AG08395 (cell line): ENCODE data around the gene AIG1.
A peak's percentile ranks its signal among the peaks of the same experiment; 100 is the strongest.

Experiments used
- DNase-seq: peaks from one replicate; pipeline ENCODE4 v3.0.0; 2012; ENCODE audit warnings: mixed read lengths, low spot score

AIG1 gene

DNA sequence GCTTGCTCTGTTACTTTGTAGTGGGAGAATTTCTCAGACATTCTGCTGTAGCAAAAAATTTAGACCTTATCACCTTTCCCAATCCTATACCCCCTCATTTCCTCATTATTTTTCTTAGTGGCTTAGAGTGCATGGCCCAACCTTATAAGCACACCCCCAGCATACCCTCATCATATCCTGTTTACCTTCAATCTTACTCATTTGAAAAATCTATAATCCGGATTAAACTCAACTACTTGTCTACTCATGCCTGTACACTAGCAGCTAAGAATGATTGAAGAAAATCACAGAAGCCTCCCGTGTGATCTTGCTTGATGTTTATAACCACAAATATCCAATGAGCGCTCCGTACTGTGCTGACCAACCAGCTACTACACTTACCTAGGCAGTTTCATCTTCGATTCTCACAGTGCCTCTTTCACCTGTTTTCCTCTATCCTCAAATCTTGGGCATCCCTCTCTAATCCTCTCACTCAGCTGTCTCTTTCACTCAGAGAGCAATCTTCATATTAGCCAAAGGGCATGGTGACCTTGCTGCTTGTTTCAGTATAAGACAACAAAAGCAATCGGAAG lies 36.6 kb downstream of the AIG1 start:
- no peak for DNase-seq

DNA sequence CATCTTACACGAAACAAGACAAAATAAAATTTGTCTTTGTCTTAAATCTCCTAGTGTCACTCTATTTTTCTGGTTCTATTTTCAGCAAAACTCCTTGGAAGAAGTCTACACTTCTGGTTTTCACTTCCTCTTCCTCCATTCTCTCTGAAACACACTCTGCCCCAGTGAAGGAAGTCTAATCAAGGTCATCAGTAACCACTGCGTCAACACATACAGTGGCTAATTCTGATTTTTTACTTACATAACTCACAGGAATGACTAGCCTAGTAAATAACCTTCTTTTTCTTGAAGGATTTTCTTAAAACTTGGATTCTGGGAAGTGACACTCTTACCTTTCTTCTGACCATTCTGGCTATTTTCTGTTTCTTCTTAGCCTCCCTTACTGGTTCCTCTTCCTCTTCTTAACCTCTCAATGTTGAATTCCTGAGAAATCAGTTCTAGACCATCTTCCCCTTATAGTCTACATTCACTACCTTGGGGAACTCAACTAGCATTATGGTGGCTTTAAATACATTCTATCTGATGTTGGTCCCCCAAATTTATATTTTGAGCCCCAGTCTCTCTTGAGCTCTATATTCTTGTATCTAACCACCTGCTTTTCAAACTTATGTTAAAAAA lies 37.5 kb downstream of the AIG1 start:
- no peak for DNase-seq

DNA sequence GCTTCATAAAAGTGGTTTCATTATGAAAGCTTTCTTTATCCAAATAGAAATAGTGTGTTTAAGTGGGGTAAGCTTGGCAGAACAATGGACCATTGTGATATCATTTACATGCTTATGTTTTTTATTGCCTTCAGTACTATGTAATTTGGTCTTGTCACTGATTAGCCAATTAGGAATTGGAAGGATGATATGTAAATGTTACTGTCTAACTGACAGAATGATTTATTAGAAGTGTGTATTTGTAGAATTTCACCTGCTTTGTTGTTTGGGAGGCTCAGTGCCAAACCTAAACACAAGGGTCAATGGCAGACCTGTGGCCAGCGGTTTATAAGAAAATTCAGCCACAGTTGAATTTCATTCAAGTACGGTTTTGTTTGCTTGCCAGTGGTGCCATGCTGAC lies 39.0 kb downstream of the AIG1 start:
- DNase-seq, result no peak

DNA sequence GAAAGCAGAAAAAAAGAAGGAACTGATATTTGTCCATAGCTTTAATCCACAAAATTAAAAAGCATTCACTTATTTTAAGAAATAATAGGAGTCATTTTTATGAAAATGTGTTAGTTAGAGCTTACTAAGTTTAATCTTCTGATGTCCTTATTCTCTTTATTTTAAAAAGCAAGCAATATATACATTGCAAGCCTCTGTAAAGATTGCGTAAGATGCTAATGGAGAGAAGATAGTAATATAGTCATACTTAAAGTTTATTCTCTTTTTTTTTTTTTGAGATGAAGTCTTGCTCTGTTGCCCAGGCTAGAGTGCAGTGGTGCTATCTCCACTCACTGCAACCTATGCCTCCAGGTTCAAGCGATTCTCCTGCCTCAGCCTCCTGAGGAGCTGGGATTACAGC lies 39.7 kb downstream of the AIG1 start:
- DNase-seq, result no peak

DNA sequence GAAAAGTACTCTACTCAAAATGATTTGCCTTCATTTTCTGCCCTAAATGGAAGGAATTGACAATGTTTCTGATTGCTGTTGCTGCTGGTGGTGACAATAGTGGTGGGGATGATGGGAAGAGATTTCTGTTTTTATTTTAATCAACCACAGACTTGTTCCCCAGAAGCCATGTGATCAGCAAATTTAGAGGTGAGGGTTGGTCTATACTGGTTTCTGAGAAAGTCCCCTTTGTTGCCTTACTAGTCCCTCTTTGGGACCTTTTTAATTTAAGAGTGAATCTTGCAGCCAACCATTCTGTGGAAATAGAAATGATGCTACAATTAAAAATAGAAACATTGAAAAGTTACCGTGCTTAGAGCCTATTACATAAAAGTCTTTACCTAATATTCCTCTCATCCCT lies 43.2 kb downstream of the AIG1 start:
- no peak for DNase-seq

DNA sequence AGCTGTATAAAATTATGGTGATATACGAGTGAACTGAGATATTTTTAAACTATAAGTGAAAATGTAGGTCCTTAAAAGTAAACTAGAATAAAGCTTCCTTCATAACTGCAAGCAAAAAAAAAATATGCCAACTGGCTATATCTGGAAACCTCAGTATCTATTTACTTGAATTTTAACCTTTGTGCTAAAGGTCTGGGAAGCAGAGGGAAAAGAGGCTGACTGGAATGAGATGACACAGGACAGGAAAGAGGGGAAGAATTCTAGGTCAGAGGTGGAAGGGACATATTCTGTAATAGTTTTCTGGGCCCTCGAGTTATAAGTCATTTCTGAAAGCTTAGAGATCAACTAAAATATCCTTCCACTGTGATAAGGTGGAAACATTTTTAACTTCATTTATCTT lies 46.8 kb downstream of the AIG1 start:
- DNase-seq, result no peak

DNA sequence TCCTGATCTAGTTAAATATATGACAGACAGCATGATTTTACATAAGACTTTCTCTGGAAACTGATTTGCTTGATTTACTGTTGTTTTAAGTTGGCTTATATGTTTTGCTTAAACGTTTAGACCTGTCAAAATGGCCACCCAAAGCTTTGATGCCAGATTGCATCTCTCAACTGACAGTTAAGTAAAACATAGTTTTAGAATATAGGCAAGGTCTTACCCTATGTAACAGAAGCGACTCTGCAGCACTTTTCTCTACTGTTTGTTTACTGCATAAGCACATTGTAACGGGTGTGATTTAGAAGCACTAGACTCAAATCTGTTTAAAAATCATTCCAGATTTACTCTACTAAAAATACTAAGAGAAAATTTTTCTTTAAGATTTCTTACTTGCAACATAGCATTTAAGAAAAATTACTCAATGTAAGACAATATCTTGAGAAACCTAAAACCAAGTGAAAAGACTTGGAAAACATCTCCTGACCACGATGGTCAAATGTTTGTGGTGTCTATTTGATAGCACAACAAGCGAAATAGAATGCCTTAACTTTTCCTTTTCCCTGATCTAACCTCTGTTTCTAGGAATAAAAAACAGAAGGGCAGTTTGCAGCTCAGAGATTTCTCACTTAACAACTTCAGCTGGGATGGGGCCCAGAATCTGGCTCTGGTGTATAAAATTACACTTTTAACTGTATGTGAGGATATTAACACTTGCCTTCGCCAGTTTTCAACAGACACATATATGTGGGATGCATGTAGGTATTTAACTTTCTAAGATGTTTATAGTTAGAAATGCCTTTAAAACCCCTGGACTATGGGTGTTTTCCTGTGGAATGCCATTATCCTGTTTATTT lies 47.4 kb downstream of the AIG1 start:
- DNase-seq, result peak; percentile 3

DNA sequence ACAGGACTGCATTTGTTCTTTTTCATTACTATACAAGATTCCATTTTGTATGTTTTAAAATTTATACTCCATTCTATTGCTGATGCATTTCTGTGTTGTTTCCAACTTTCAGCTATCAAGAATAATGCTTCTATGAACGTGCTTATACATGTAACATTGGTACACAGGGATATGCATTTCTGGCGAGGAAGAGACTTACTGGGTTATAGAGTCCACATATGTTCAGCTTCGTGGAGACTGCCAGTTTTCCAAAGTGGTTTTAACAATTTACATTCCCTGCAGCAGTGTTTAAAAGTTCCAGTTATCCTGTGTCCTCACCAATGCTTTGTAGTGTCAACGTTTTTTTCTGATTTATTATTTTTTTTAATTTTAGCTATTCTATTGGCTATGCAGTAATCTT lies 48.5 kb downstream of the AIG1 start:
- DNase-seq, result no peak

DNA sequence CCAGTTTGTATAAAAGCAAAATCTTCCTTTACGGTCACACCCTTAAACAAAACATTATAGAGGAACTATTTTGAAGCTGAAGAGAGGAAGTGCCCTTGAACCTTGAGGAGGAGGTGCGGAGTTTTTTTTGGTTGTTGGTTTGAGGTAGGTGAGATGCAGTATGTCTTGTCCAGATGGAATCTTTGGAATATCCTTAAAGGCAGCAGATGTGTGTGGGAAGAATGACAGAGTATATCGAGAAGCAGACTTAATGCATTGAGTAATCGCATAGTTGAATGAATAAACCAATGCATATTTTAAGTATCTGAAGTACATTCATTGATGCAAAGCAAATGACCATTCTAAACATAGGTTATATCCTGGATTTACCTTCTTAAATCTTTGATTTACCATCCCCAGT lies 49.9 kb downstream of the AIG1 start:
- DNase-seq, result no peak

DNA sequence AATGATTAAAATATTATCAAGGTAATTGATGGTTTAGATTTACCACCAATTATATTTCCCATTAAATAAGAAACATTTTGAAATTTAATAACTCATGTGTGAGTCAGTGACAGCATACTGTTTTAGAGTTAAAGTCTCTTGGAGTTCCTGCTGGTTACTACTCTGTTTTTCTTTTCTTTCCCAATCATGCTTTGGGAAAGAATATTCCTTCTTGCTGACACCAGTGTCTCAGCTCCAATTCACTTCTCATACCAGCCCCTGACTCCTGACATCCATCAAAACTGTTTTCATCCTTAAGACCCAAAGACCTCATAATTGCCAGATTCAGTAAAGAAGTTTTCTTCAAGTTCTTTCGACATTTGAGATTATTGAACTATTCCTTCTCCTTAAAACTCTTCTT lies 50.3 kb downstream of the AIG1 start:
- DNase-seq, result no peak

DNA sequence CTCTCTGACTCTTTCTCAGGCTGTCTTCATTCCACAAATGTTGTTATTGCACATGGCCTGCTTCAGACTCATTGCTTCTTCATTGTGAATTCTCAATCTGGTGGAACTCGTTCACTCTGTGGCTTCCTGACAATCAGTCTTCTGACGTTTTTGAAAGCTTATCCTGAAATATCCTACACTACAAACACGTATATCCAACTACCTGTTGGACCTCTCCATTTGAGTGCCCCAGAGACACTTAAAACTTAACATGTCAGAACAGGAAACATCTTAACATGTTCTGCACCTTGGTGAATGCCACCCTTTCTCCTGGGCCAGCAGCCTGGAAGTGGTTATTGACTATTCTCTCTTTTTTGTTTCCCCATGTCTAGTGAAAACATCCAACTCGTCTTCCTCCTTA lies 50.8 kb downstream of the AIG1 start:
- no peak for DNase-seq

DNA sequence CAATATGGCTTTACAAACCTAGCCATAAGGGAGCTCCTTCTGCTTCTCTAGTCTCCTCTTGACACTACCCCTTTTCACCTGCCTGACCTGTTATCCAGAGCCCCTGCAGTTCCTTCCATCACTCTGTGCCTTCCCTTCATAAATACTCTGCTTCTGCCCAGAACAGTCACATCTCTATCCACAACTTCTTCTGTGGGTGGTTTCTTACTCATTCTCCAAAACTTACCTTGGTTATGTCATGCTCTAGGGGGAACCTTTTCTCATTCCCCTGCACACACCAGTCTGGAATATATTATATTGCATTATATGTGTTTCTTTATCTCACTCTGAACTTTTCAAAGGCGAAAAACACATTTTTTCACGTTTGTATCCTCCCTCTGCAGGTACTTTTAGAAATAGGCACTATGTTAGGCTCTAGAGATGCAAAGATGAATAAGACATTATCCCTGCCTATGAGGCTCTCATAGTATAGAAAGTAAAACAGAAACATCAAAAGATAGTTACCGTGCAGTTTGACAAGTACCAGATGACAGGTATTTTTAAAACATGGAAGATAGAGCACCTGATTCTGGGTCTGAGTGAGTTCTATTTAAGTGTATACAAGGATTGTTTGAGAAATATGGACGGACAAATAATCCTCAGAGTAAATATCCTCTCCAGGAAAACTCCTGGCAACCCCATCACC lies 51.5 kb downstream of the AIG1 start:
- DNase-seq, result no peak

DNA sequence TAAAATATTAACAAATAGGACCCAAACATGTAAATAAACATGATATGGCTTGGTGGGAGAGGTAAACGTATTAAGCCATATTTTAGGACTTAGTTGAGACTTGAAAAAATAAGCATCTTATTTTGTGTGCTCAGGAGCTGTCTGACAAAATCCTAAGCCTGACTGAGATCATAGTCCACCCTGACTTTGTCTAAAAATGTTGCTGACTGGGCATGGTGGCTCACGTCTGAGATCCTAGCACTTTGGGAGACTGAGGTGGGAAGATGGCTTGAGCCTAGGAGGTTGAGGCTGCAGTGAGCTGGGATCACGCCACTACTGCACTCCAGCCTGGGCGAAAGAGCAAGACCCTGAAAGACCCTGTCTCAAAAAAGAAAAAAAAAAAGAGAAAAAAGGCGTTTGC lies 52.1 kb downstream of the AIG1 start:
- DNase-seq, result no peak

DNA sequence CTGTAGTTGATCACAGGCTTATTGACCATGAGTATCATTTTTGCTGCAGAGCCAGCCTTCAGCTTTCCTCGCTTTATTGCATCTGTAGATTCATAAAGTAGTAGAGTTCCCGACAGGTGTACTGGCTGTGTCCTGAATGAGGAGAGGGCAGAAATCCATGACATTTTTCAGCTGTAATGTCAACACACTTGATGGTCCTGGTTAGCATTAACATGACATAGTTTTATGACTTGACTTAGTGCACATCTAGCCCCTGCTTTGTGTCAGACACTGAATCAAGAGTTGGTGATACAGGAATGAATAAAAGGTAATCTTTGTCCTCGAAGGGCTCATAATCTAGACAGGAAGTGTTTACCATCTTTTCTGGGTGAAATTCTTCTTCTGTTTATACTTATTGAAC lies 55.0 kb downstream of the AIG1 start:
- DNase-seq, result no peak

DNA sequence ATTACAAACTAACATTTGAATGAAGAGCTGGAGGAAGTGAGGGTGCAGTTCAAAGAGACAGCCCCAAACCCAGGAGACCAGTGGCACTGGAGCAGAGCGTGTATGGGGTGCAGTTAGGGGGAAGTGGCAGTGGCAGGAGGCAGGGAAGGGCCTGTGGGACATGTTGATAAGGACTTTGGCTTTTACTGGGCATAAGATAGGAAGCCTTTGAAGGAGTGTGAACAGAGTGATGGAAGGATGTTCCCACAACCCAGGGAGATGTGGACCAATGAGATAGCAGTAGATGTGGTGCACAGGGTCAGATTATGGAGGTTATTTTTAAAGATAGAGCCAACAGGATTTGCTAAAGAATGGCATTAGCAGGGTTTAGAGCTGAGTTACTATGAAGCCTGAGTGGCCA lies 56.4 kb downstream of the AIG1 start:
- no peak for DNase-seq

DNA sequence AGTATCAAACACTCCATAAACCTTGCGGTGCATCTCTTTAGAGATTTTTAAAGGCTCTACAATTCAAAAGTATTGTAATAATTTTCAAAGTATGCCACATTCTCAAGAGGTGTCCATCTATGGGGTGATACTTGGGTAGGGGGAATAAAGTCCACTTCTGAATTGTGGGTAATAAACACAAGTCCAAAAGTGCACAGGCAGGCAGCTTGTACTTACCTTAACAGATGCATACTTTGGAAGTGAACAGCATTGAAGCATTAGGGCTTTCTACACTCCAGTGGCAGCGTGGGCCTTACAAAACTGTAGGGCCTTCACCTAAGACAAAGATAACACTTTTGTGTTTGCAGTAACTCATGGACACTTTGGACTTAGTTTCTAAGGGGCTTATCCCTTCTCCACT lies 58.6 kb downstream of the AIG1 start:
- DNase-seq, result no peak

DNA sequence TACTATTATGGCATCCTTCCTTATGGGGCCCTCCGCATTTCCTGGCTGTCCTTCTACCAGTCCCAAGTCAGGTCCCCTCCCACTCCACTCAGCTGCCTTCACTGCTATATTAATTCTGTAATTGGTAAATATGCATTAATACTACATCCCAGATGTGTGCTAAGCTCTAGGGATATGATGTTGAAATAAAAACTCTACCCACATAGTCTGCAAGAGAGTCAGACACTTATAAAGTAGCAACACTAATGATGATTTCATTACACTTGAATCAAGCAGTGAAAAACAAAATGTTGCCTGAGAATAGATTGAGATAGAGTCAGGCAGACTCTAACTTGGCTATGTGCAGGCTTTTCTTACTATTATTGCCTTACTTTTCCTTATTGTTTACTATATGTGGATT lies 62.4 kb downstream of the AIG1 start:
- no peak for DNase-seq

DNA sequence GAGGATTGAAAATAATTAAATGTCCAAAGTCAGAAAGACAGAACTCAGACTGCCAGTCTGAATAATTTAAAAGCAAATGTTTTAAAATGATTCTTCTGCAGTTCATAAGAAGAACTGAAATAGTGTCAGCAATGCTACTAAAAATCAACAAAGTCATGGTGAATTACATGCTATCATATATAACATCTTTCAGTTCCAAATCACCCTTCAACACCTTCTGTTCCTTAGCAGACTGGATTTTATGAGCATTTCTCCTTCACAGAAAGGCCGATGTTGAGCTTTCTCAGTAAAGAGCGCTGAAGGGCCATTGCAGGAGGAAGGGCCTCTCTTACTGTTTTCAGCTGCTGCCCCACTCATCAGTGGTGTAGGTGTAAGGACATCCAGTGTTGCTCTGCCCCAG lies 63.3 kb downstream of the AIG1 start:
- DNase-seq, result no peak

DNA sequence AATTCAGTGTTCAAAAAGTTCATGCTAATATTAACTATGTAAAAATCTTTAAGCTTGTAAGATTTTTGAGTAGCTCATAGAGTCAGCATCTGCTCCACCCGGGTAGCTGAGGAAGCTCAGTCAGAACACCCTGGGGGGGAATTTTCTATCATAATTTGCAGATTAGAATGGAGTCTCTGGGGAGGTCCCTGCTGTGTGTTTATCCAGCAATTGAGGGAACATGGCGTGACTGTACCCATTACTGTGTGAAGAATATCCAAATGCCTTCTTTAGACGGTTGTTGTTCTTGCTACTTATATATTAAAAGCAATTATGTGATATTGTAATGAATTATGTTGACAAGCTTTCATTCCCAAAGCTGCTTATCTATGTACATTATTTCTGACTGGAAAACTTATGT lies 64.8 kb downstream of the AIG1 start:
- DNase-seq, result no peak

DNA sequence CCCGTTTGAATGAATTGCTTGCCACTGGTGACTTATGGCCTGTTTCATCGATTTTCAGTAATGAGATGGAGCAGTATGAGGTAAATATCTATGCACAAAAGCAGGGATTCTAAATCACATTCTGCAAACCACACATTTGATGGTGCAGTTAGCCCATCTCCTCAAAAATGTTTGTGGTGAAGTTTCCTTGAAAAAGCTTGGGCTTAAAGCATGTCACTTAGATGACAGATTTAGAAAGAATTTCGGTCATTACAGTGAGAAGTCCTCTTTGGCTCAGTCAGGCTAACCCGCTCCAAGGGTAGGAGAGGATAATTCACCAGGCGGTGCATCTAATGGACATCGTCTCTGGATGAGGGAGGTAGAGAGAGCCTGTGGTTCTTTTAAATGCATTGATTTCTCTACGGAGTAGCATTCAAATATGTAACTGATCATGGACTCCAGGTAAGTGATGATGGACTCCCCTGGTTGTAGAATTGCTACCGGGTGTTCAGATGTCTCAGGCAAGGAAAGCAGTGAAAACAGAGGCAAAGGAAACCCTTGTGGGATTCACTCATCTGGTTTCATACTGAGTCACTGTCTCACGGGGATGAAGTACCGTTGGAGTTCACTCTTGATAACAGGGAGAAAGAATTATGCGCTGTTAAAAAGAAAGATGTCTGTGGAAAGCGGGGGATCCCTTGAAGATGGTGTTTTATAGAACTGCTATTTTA lies 65.3 kb downstream of the AIG1 start:
- DNase-seq, result peak; percentile 60

DNA sequence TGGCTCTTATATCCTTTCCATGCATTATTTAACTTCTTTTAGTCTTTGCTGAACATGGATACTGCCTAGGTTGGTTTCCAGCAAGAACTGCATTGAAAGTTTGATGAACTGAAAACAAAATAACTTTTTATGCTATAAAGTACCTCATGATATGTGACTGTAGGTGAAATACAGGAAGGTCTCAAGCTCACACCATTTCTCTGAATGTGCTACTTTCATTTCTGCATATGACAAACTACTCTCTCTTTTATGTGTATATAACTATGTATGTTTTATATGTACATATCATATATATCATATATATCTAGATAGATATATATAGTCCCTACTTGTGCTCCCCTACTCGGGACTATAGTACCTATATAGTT lies 65.9 kb downstream of the AIG1 start:
- DNase-seq, result no peak

DNA sequence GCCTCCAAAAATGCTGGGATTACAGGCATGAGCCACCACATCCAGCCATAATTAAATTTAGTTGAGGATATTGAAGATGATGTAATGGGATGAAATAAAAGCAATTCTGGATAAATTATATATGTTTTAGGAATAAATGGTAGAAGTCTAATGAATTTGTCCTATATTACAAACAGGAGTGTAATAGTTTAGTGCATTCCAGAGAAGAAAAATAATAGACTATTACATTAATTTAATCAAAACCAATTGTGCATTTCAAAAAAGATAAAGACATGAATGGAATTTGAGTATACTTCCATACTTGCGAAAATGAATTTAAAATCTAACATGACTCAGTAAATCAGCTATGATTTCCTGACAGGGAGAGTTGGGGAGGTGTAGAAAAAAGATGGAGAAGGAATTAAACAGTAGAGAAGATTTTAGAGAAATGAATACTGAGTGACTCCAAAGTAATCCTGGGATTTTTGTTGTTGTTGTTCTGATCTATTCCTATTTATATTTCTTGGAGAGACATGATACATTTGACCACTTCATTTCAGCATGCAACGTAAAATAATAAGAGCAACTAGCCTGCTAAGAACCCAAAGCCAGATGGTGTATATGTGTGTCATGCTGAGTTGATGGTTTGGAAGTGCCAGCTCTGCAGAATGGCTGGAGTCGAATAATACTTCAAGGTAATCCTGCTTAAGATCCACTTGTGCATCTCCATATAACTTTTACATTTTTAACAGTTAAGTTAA lies 67.4 kb downstream of the AIG1 start:
- no peak for DNase-seq
